HG03108 (cell line): ENCODE results near the gene POU2F3.

Experiments used
- ATAC-seq: cut with Tn5 transposase; IDR thresholded peaks from one replicate; pipeline ENCODE4 v1.9.1; 2021; ENCODE audit warnings: moderate library complexity; ENCODE audit not compliant: unreplicated experiment

POU2F3 gene

DNA sequence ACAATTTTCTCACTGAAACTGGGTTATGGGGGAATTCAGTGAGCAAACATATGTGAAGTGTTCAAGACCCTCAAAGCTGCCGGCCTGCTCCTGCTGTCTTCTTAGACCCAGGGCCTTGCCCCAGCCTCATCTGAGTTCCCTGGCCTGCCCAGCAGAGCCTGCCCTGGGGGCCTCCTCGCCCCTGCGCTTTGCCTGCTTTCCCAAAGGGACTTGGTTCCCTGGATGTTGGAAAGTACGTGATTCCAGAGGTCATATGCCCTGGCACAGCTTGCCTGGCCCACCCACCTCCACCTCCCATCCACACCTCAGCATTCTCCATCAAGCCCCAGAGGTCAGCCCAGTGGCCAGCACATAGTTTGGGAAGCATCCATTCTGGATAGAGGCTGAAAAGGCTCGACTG lies 13.7 kb upstream of the POU2F3 start:
- no peak for ATAC-seq

GRCh38 chr11:120226714-120227113 lies 13.2 kb upstream of the POU2F3 start:
- ATAC-seq, result no peak

GRCh38 chr11:120227228-120227852 lies 12.6 kb upstream of the POU2F3 start:
- ATAC-seq, result no peak

- no peak for ATAC-seq
Observed at GRCh38 chr11:120228794-120229384, 11.1 kb upstream of the POU2F3 start.

DNA sequence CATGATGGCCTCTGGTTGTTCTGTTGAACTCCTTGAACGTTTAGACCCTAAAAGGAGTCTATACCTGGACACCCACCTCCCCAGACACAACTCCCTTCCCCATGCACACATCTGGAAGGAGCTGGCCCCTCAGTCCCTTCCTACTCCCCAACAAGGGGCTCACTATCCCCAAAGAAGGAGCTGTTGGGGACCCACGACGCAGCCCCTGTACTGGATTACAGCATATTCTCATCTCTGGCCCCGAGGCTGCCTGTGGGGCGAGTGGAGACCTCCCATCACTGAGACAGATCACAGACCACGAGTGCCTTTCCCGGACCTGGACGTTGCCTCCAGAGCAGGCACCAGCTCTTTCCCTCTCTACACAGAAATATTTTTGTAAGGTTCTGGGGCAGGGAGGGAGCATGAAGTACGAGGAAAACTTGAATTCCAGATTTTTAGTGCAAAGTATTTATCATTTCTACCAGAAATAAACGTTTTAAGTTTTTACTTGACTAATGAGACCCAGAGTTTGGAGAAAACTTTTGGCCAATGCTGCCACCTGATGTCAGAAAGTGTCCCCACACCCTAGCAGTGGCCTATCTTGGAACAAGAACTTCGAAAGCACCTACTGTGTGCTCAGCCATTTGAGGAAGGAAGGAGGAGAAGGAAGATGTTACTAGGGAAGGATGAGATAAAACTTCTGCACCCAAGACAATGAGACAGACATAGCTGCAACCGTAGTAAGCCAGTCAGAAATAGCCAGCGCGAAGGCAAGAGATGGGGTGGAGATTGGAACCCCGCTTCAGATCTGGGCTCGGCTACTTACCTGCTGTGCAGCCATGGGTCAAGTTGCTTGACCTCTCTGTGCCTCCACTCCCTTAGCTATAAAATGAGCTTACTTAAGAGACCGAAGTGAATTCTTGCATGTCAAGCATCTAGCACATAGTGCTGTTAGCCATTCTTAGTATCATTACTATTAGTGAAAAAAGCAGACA lies 10.2 kb upstream of the POU2F3 start:
- ATAC-seq, result no peak

- ATAC-seq, result no peak
Observed at GRCh38 chr11:120230433-120231071, 9.4 kb upstream of the POU2F3 start.

DNA sequence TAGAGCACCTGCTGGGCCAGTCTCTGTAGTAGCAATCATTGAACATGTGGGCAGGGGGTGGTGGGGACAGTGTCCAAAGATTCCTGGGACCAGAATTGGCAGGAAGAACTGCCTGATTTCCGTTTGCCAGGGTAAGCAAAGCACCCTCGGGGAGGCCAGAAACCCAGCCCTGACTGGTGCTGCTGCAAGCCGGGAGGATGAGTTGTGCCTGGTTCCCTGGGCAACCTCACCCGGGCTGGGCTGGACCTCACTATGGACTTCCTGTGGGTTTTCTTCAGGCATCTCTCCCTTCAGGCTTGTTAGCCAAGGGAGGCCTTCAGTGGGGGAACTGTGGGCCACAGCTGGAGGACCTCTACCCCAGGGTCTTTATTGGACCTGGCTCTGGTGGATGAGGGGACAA lies 8.0 kb upstream of the POU2F3 start:
- no peak for ATAC-seq

- ATAC-seq, result no peak
Observed at GRCh38 chr11:120233207-120233803, 6.6 kb upstream of the POU2F3 start.

- ATAC-seq, result no peak
Observed at GRCh38 chr11:120235024-120235628, 4.8 kb upstream of the POU2F3 start.

DNA sequence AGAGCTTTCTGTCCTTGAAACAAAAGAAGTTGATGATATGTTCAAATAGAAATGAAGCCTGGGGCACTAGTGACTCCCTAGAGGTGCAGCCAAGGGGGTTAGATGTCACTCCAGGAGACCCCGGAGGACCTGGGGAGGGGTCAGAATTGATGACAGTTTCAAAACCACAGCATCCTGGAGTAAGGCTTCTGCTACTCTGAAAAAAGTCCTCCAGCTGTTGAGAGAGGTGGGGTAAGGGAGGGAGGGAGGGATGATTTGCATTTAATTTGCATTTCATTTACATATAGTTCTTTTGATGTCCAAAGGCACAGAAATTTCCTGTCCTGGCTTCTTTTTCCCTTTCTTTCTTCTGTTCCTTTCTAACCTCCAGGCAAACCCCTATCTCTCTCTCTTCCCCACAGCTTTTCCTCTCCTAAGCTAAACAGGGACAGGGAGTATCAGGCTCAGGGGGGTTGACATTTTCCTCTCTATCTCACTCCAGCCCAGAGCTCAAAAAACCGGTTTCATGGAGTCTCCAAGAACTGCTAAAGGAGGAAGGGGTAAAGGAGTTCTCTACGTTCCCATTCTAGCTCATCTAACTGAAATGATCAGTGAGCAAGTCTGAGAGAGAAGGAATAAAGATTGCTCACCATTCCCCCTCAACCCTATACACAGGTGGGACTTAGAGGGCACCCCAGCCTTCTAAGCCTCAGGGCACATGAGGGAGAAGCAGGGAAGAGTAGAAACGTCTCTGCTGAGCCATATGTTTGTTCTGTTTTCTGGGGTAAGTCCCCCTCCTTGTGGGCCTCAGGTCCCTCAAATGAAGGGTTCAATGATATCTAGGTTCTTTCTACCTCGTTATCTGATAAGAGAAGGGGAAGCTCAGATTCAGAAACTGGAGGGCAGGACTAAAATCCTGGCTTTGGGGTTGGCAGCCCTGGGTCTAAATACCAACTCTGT lies 3.5 kb upstream of the POU2F3 start:
- no peak for ATAC-seq

GRCh38 chr11:120238968-120239620 lies 846 bp upstream of the POU2F3 start:
- no peak for ATAC-seq

DNA sequence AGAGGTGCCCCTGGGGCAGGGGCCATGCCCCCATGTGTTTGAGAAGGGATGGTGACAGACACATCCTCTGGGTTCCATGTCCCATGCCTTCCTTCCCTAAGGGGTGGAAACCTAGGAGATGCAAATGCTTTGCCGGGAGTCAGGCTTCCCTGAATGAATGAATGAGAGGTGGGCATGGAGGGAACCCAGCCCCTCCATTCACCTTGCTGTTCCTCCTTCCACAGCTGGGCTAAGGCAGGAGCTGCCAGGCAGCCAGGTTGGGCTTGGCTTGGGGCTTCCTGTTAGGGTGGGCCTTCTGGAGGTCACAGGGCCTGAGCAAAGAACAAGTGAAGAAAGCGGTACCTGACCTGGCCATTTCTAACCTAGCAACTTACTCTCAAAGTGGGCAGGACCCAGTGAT lies 926 bp downstream of the POU2F3 start:
- ATAC-seq, result no peak

DNA sequence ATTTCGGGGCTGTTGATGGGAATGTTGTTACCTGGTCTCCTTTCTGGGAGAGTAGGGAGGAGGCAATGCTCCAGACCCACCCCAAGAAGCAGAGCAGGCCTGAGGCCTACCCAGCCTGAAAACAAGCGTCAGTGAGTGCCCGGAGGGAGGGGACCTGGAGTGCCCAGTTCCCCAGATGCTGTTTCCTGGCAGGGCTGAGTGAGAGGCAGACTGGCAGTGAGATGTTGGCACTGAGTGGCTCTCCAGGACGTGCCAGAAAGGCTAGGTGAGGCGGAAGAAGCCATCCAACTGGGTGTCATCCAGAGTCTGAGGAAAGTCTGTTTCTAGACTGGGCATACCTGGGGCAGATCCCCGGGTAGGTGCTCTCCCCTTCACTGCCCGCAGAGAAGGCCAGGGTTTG lies 1.3 kb downstream of the POU2F3 start:
- no peak for ATAC-seq

- ATAC-seq, result no peak
Observed at GRCh38 chr11:120243221-120243620, 3.3 kb downstream of the POU2F3 start.

GRCh38 chr11:120244476-120245365 lies 4.8 kb downstream of the POU2F3 start:
- ATAC-seq, result no peak

DNA sequence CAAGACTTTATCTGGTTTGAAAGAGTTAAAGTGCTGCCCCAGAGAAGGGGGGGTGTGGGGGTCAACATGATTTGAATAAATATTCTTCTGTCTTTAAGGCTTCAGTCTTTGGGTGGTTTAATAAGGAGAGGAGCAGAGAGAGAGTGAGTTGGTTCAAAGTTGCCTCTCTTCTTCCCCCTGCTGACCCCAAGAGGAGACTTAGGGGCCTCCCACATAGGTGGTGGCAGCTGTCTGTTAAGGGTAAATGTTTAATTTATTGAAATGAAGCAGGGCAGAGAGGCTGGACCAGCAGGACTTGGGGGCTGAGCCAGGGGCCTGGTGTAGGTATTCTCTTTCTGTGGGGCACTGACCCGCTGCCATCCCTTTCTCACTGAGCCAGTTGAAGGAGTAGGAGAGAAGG lies 5.5 kb downstream of the POU2F3 start:
- no peak for ATAC-seq

- ATAC-seq, result peak; percentile 76
Observed at GRCh38 chr11:120248551-120249278, 8.8 kb downstream of the POU2F3 start.
